Immature natural killer cell (primary cell): ENCODE measurements around the gene CT47A7. TPM values are rescaled to one million over a fixed set of nuclear protein-coding genes. Genes with fewer than 3 reads are reported as not detected.
"Not testable (repeated sequence)": the region's sequence is repeated elsewhere in the genome, so short reads cannot be mapped to it uniquely, and the experiment has no call there.

Experiments
- DNase-seq, 3 donors: peaks; one replicate each; pipeline ENCODE4 v3.0.0; 2022; ENCODE audit warnings: mixed read lengths in 1 of 3
- H3K27ac Mint-ChIP-seq, 6 donors: one replicate each; pipeline ENCODE4 v1.8.0; 2020; ENCODE audit warnings: mixed read lengths in 6 of 6, mild to moderate bottlenecking in 5 of 6, inconsistent platforms in 4 of 6, moderate library complexity in 3 of 6
- H3K27me3 Mint-ChIP-seq, 3 donors: one replicate each; pipeline ENCODE4 v1.8.0; 2020 to 2021; ENCODE audit warnings: low read depth in 3 of 3, mild to moderate bottlenecking in 3 of 3, mixed read lengths in 3 of 3, moderate library complexity in 3 of 3, inconsistent platforms in 1 of 3
- H3K36me3 Mint-ChIP-seq, 3 donors: one replicate each; pipeline ENCODE4 v1.8.0; 2020; ENCODE audit warnings: mixed read lengths in 3 of 3, inconsistent platforms in 2 of 3, mild to moderate bottlenecking in 2 of 3
- H3K4me1 Mint-ChIP-seq, 2 donors: one replicate each; pipeline ENCODE4 v1.8.0; 2020; ENCODE audit warnings: inconsistent platforms in 2 of 2, mild to moderate bottlenecking in 2 of 2, mixed read lengths in 2 of 2, moderate library complexity in 1 of 2
- H3K4me3 Mint-ChIP-seq, 5 donors: one replicate each; pipeline ENCODE4 v1.8.0; 2020; ENCODE audit warnings: mild to moderate bottlenecking in 5 of 5, mixed read lengths in 5 of 5, inconsistent platforms in 3 of 5, moderate library complexity in 3 of 5
- H3K9me3 Mint-ChIP-seq, 6 donors: one replicate each; pipeline ENCODE4 v1.8.0; 2020; ENCODE audit warnings: mild to moderate bottlenecking in 6 of 6, mixed read lengths in 6 of 6, inconsistent platforms in 4 of 6, moderate library complexity in 3 of 6
- polyA plus RNA-seq, 3 donors: library from polyadenylated mRNA; unstranded; fragments of 300-500 nt; fragmentation: Illumina TruSeq; gene quantifications; one replicate each; pipeline ENCODE4 v1.2.3, GENCODE V29; 2021

Gene CT47A7
- polyA plus RNA-seq, result not detected

GRCh38 chrX:120956500-120956899 is at the start of gene CT47A7:
CT47A7 (minus strand) TSS chrX:120956600; CDS start chrX:120956345, 255 bp downstream.
- not testable (repeated sequence) for DNase-seq, H3K4me1 Mint-ChIP-seq, H3K27me3 Mint-ChIP-seq, H3K27ac Mint-ChIP-seq, H3K4me3 Mint-ChIP-seq, H3K36me3 Mint-ChIP-seq, H3K9me3 Mint-ChIP-seq

- peaks cover 0 to 2% (median 0%) of the 10 kb centered on the region in 3 donors for H3K27me3 Mint-ChIP-seq
- no peak for DNase-seq
- H3K4me3 Mint-ChIP-seq, result no peak overlapping the region
- H3K27ac Mint-ChIP-seq, result no peak overlapping the region
- no peaks in the 10 kb centered on the region for H3K4me1 Mint-ChIP-seq
- no peaks in the 10 kb centered on the region for H3K9me3 Mint-ChIP-seq
- H3K36me3 Mint-ChIP-seq, result no peaks in the 10 kb centered on the region
Measured at GRCh38 chrX:121000589-121000988, 44.2 kb upstream of the CT47A7 start.

- Mint-ChIP-seq H3K36me3 (no peaks in the 10 kb centered on the region), H3K4me3 (no peak overlapping the region), H3K27me3 (peaks cover 0 to 2% (median under 1%) of the 10 kb centered on the region in 3 donors), H3K4me1 (no peaks in the 10 kb centered on the region), H3K27ac (no peak overlapping the region), H3K9me3 (peaks cover 0 to 3% (median 0%) of the 10 kb centered on the region in 6 donors)
- DNase-seq, result no peak
Measured at GRCh38 chrX:120999413-120999812, 43.0 kb upstream of the CT47A7 start.

GRCh38 chrX:120985660-120986059 is 29.3 kb upstream of the CT47A7 start, which contains the start of gene CT47A1:
CT47A1 (minus strand) TSS chrX:120985760; CDS start chrX:120985529, 231 bp downstream.
- H3K27me3 Mint-ChIP-seq, DNase-seq, H3K36me3 Mint-ChIP-seq, H3K27ac Mint-ChIP-seq, H3K4me1 Mint-ChIP-seq, H3K4me3 Mint-ChIP-seq, H3K9me3 Mint-ChIP-seq: not testable (repeated sequence)

Other genes with a start within 250 kb of the CT47A7 start
- gene CT47B1, start 80.7 kb downstream of the CT47A7 start, polyA plus RNA-seq, result not detected
- not detected for gene CT47A11, start 19.4 kb downstream of the CT47A7 start, polyA plus RNA-seq
- not detected for gene CT47A10, start 14.6 kb downstream of the CT47A7 start, polyA plus RNA-seq
- gene CT47A9, start 9.7 kb downstream of the CT47A7 start, polyA plus RNA-seq, result not detected
- gene CT47A8, start 4.9 kb downstream of the CT47A7 start, polyA plus RNA-seq, result not detected
- not detected for gene CT47A6, start 4.9 kb upstream of the CT47A7 start, polyA plus RNA-seq
- not detected for gene CT47A5, start 9.7 kb upstream of the CT47A7 start, polyA plus RNA-seq
- gene CT47A4, start 14.6 kb upstream of the CT47A7 start, polyA plus RNA-seq, result not detected
- gene CT47A3, start 19.5 kb upstream of the CT47A7 start, polyA plus RNA-seq, result not detected
- not detected for gene CT47A2, start 24.3 kb upstream of the CT47A7 start, polyA plus RNA-seq
- gene CT47A1, start 29.2 kb upstream of the CT47A7 start, polyA plus RNA-seq, result not detected
- gene GLUD2, start 91.0 kb upstream of the CT47A7 start, polyA plus RNA-seq, result under 1 TPM; 0.16 to 0.91 (median 0.42) TPM